GM12864 (cell line): ENCODE results near the gene PLD1.

ENCODE experiments used
- DNase-seq: peaks from one replicate; pipeline ENCODE4 v3.0.0-alpha.2; 2011; ENCODE audit warnings: low read depth
- H3K4me3 ChIP-seq: 2 replicates; pipeline ENCODE4 v1.5.1; 2011; ENCODE audit warnings: mild to moderate bottlenecking, low read depth, low read length, control low read depth
- TF ChIP-seq, protein P1 (sequence below): IDR thresholded peaks from 2 replicates; pipeline ENCODE4 v1.5.1; 2011; ENCODE audit warnings: low read depth, mild to moderate bottlenecking, moderate library complexity, low read length, control low read depth, inconsistent platforms; ENCODE audit errors: missing control alignments

Gene PLD1

DNA sequence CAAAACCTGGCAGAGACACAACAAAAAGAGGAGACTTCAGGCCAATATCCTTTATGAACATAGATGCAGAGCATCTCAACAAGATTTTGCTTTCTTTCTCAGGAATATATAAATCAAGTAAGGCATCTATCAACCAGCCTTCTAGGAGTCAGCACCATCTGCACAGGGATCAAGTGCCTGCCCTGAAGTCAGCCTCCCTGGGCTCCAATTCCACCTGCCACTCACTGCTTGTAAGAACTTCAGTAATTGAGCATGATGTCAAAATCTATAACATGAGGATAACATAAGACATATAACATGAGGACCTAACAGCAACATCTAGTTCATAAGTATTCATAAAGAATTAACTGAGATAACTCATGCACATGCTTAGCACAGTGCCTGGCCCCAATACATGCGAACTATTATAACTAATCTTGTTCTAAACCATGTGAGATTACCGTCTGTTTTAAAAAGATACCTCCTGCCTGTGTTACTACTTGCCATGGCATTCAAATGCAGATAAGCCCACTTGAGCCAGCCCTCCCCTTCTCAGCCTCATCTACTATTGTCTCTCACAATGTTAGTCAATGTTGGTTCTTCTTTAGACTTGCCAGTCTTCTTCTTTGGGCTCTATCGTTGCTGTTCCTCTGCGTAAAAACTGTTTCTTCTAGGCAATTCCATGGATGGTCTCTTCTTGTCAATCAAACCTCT is 91.6 kb downstream of the PLD1 start:
- DNase-seq = no peak
- TF ChIP-seq, protein P1, sequence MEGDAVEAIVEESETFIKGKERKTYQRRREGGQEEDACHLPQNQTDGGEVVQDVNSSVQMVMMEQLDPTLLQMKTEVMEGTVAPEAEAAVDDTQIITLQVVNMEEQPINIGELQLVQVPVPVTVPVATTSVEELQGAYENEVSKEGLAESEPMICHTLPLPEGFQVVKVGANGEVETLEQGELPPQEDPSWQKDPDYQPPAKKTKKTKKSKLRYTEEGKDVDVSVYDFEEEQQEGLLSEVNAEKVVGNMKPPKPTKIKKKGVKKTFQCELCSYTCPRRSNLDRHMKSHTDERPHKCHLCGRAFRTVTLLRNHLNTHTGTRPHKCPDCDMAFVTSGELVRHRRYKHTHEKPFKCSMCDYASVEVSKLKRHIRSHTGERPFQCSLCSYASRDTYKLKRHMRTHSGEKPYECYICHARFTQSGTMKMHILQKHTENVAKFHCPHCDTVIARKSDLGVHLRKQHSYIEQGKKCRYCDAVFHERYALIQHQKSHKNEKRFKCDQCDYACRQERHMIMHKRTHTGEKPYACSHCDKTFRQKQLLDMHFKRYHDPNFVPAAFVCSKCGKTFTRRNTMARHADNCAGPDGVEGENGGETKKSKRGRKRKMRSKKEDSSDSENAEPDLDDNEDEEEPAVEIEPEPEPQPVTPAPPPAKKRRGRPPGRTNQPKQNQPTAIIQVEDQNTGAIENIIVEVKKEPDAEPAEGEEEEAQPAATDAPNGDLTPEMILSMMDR = no peak
- no peak overlapping the region for H3K4me3 ChIP-seq

DNA sequence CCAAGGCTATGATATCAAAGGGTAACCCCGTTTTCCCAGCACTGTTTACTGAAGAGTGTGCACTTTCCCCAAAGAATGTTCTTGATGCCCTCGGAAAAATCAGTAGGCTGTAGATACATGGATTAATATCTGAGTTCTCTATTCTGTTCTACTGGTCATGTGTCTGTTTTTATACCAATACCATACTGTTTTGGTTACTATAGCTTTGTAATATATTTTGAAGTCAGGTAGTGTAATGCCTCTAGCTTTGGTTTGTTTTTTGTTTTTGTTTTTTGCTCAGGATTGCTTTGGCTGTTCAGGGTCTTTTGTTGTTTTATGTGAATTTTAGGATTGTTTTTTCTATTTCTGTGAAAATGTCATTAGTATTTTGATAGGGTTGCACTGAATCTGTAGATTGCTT is 95.1 kb downstream of the PLD1 start:
- TF ChIP-seq, protein P1 = no peak
- DNase-seq = no peak
- no peak overlapping the region for H3K4me3 ChIP-seq

DNA sequence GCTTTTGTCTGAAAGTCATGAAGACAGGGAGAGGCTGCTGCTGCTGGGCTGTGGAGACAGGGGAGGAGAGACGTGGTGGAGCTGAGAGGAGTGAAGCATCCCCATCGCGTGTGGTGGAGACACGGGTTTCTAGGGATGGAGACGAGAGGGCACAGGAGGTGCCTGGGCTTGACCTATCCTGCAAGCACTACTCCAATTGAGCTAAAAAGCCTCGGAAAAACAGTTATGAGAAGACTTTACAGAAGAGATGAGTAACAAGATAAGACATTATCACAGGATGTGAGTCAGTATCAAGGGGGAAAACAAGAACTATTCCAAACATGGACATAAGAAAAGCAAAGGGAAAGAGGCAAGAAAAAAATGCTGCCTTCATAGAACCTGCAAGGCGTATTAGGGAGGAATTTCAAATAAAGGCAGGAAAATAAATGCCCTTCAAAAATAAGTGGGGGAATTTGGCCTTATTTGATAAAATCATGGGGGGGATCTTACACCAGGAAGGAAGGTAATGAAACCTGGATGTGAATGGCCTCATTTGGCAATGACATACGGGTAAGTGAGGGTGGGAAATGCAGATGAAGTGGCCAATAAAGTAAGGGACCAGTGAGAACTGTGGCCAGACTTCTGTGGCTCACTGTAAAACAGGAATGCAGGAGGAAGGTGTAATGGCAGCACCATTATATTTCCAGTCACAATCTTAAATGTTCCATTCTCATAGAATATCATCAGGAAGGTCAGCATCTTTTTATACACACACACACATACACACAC is 97.9 kb downstream of the PLD1 start:
- DNase-seq = no peak

GRCh38 chr3:171711461-171712170 is 98.7 kb downstream of the PLD1 start:
- TF ChIP-seq, protein P1 = no peak
- DNase-seq = no peak
- H3K4me3 ChIP-seq = no peak overlapping the region

More for the DNA sequence above, 97.9 kb downstream of the PLD1 start:
- no peak overlapping the region for H3K4me3 ChIP-seq
- TF ChIP-seq, protein P1 = no peak

DNA sequence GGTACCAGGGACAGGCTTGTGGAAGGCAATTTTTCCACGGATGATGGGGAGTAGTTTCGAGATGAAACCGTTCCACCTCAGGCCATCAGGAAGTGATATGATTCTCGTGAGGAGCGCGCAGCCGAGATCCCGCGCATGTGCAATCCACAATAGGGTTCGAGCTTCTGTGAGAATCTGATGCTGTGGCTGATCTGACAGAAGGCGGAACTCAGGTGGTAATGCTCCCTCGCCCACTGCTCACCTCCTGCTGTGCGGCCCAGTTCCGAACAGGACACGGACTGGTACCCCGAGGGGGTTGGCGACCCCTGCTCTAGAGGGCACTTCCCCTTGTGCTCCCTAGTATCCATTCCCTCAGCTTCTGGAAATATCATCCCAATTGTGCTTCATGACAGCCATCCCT is 99.9 kb downstream of the PLD1 start:
- DNase-seq = no peak
- no peak overlapping the region for H3K4me3 ChIP-seq
- TF ChIP-seq, protein P1 = no peak

GRCh38 chr3:171704814-171705213 is 105.5 kb downstream of the PLD1 start:
- no peak overlapping the region for H3K4me3 ChIP-seq
- no peak for DNase-seq
- TF ChIP-seq, protein P1 = no peak
